MM.1S (cell line): Measurements from ENCODE around the gene ARHGAP28.

Experiments used
- CTCF ChIP-seq: fragments of 300-600 bp; sonication (generic); IDR thresholded peaks from 2 replicates; pipeline ENCODE4 v1.5.1; 2016; ENCODE audit warnings: antibody characterized with exemption, low read length, mixed read lengths
- EZH2 ChIP-seq: fragments of 300-600 bp; sonication (generic); optimal IDR thresholded peaks from 2 replicates; pipeline ENCODE3; 2017; ENCODE audit warnings: low read depth, mild to moderate bottlenecking, antibody characterized with exemption, low read length, mixed read lengths
- EZH2phosphoT487 ChIP-seq: fragments of 300-600 bp; sonication (generic); IDR thresholded peaks from 2 replicates; pipeline ENCODE4 v1.6.1; 2018; ENCODE audit warnings: antibody characterized with exemption, low read length

GRCh38 chr18:6819332-6819731 is 89.8 kb downstream of the ARHGAP28 start:
- no peak for TF ChIP-seq CTCF
- TF ChIP-seq EZH2phosphoT487: no peak
- no peak for TF ChIP-seq EZH2
